Prostate gland (tissue), 2 donors: ENCODE measurements around the gene RTN4RL1.

Source experiments
- CTCF ChIP-seq, 4 experiments: fragments of 200-600 bp in 2 of 4; fragments of 450-650 bp in 2 of 4; sonication (generic) in 2 of 4; IDR thresholded peaks; 1 replicate in 3 of 4; 2 replicates in 1 of 4; pipeline ENCODE4 v1.5.1; 2016 to 2019; ENCODE audit warnings: antibody characterized with exemption in 4 of 4, mild to moderate bottlenecking in 2 of 4, moderate library complexity in 2 of 4
- POLR2A ChIP-seq: fragments of 450-650 bp; IDR thresholded peaks from one replicate; pipeline ENCODE4 v1.6.1; 2016; ENCODE audit warnings: antibody characterized with exemption, mild to moderate bottlenecking
- POLR2AphosphoS5 ChIP-seq: sonication (generic); formaldehyde crosslinking; IDR thresholded peaks from one replicate; pipeline ENCODE4 v1.6.1; 2017; ENCODE audit warnings: antibody characterized with exemption

GRCh38 chr17:2058586-2059546, 33.7 kb upstream of the RTN4RL1 start:
- no peak for TF ChIP-seq POLR2AphosphoS5
- peak in 3 of 4 experiments; percentile 35 to 71 (median 47) for TF ChIP-seq CTCF (IDR thresholded peaks at IDR 0.05)
- no peak for TF ChIP-seq POLR2A
